ENCODE results near the gene SERPINE2. TPM values are rescaled to one million over a fixed set of nuclear protein-coding genes. Genes with fewer than 3 reads are reported as not detected.

SERPINE2 gene
- total and polyA plus RNA-seq, 11 donors = 9.3 to 61.7 (median 22.1) TPM

- H3K36me3 ChIP-seq = peaks cover 3 to 44% (median 38%) of the 10 kb centered on the region in 9 donors
- TF ChIP-seq, protein P1, sequence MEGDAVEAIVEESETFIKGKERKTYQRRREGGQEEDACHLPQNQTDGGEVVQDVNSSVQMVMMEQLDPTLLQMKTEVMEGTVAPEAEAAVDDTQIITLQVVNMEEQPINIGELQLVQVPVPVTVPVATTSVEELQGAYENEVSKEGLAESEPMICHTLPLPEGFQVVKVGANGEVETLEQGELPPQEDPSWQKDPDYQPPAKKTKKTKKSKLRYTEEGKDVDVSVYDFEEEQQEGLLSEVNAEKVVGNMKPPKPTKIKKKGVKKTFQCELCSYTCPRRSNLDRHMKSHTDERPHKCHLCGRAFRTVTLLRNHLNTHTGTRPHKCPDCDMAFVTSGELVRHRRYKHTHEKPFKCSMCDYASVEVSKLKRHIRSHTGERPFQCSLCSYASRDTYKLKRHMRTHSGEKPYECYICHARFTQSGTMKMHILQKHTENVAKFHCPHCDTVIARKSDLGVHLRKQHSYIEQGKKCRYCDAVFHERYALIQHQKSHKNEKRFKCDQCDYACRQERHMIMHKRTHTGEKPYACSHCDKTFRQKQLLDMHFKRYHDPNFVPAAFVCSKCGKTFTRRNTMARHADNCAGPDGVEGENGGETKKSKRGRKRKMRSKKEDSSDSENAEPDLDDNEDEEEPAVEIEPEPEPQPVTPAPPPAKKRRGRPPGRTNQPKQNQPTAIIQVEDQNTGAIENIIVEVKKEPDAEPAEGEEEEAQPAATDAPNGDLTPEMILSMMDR (IDR thresholded peaks at IDR 0.05) = no peak
- no peak for TF ChIP-seq POLR2A (IDR thresholded peaks at IDR 0.05)
- DNase-seq (no peak), ATAC-seq (no peak)
- no peaks in the 10 kb centered on the region for H3K9me3 ChIP-seq
- intact Hi-C loops (cut with DNase I) = loop anchor here (1.0 to 10.0 kb wide), 9 partner anchors 312 to 809 kb away; no protein-coding TSS in a partner anchor
- H3K27ac ChIP-seq = no peak overlapping the region
- peaks cover 0 to 11% (median 0%) of the 10 kb centered on the region in 12 donors for H3K4me1 ChIP-seq
- no peaks in the 10 kb centered on the region for H3K27me3 ChIP-seq
- no peak overlapping the region for H3K4me3 ChIP-seq
- 86 to 93% (median 91%) methylated on average over 1 of the region's 1 CpG for WGBS, 4 donors
Measured at GRCh38 chr2:223969856-223970255, 69.2 kb downstream of the SERPINE2 start.

DNA sequence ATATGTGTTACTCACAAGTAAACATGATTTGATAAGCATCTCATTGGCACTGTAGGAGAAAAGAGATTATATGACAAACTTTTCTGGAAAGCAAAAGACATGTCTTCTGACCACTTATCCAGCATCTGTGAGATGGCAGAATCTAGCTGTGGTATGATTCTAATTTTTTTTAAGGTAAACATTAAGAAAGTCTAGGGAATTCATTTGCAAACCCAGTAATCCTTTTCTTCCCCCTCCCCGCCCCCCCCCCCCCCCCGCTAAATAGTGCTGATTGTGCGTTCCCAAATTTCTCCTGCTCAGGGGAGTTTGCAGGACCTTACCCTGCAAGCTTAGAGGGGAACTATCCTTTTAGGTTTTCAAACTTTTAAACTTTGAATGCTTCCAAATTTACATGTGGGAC, 69.8 kb downstream of the SERPINE2 start:
- Histone ChIP-seq H3K27me3 (no peaks in the 10 kb centered on the region), H3K4me3 (no peak overlapping the region), H3K4me1 (peaks cover 0 to 11% (median 0%) of the 10 kb centered on the region in 12 donors), H3K36me3 (peaks cover 3 to 50% (median 43%) of the 10 kb centered on the region in 9 donors), H3K9me3 (no peaks in the 10 kb centered on the region), H3K27ac (no peak overlapping the region)
- no peak for ATAC-seq
- TF ChIP-seq, protein P1 (IDR thresholded peaks at IDR 0.05) = no peak
- no peak for DNase-seq
- intact Hi-C loops (cut with DNase I) = loop anchor here in 1 of 10 donors (2.0 kb wide), 1 partner anchor 315 kb away; no protein-coding TSS in a partner anchor
- 24 to 68% (median 49%) methylated on average over 2 to 3 of the region's 3 CpGs for WGBS, 4 donors

GRCh38 chr2:223967981-223968380, 71.1 kb downstream of the SERPINE2 start:
- no peak for TF ChIP-seq POLR2A (IDR thresholded peaks at IDR 0.05)
- TF ChIP-seq, protein P1 (IDR thresholded peaks at IDR 0.05) = no peak
- WGBS, 4 donors = 79 to 90% (median 88%) methylated on average over 2 of the region's 2 CpGs
- no peak overlapping the region for H3K4me3 ChIP-seq
- H3K36me3 ChIP-seq = peaks cover 3 to 62% (median 52%) of the 10 kb centered on the region in 9 donors
- intact Hi-C loops (cut with DNase I) = loop anchor here in 1 of 10 donors (2.0 kb wide), 1 partner anchor 317 kb away; no protein-coding TSS in a partner anchor
- ATAC-seq (no peak), DNase-seq (no peak)
- no peaks in the 10 kb centered on the region for H3K9me3 ChIP-seq
- H3K4me1 ChIP-seq = peaks cover 0 to 15% (median 3%) of the 10 kb centered on the region in 12 donors
- no peaks in the 10 kb centered on the region for H3K27me3 ChIP-seq
- no peak overlapping the region for H3K27ac ChIP-seq

DNA sequence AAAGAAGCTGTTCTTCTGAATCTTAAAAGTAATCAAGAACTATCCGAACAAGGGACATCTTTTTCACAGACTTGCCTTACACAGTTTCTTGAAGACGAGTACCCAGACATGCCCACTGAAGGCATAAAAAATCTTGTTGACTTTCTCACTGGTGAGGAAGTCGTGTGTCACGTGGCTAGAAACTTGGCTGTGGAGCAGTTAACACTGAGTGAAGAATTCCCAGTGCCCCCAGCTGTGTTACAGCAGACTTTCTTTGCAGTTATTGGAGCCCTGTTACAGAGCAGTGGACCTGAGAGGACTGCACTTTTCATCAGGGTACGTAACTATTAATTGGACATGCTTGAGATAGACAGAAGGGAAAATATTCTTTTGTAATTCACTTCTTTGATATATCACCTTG, 79.4 kb downstream of the SERPINE2 start:
- intact Hi-C loops (cut with DNase I) = loop anchor here in 2 of 10 donors (5.0 kb wide), 2 partner anchors 232 to 628 kb away; partner anchors contain the start of gene CUL3 (in 1 of the 2)
- WGBS, 4 donors = 23 to 33% (median 25%) methylated on average over 5 of the region's 5 CpGs
- peaks cover 12 to 65% (median 51%) of the 10 kb centered on the region in 12 donors for H3K4me1 ChIP-seq

More for the DNA sequence above, 79.4 kb downstream of the SERPINE2 start:
- Histone ChIP-seq H3K36me3 (peaks cover 0 to 49% (median 33%) of the 10 kb centered on the region in 9 donors), H3K9me3 (no peaks in the 10 kb centered on the region), H3K4me3 (peak overlapping the region in 6 of 12 donors; percentile 6 to 98 (median 82)), H3K27me3 (no peaks in the 10 kb centered on the region), H3K27ac (peak overlapping the region in 1 of 12 donors; percentile 34)
- ATAC-seq (peak in 1 of 4 donors; percentile 11), DNase-seq (peak in 2 of 5 donors; percentile 12 to 35)
- no peak for TF ChIP-seq POLR2A (IDR thresholded peaks at IDR 0.05)
- TF ChIP-seq, protein P1 (IDR thresholded peaks at IDR 0.05) = no peak

All from heart left ventricle (tissue), 16 donors.